ENCODE data around the gene RNF145.
"Not testable (repeated sequence)": the region's sequence is repeated elsewhere in the genome, so short reads cannot be mapped to it uniquely, and the experiment has no call there.

RNF145 gene

GRCh38 chr5:159157552-159157951 lies 51.8 kb downstream of the RNF145 start:
- DNase-seq (ENCODE audit: low spot score) = no peak

GRCh38 chr5:159156426-159157238 lies 52.7 kb downstream of the RNF145 start:
- peak; percentile 70 for DNase-seq (ENCODE audit: low spot score)

- DNase-seq (ENCODE audit: low spot score) = peak; percentile 47
These were observed 53.4 kb downstream of the RNF145 start for GRCh38 chr5:159155960-159156359.

GRCh38 chr5:159152876-159153275 lies 56.5 kb downstream of the RNF145 start:
- no peak for DNase-seq (ENCODE audit: low spot score)

GRCh38 chr5:159149085-159149484 lies 60.3 kb downstream of the RNF145 start:
- no peak for DNase-seq (ENCODE audit: low spot score)

GRCh38 chr5:159147976-159148375 lies 61.4 kb downstream of the RNF145 start:
- DNase-seq (ENCODE audit: low spot score) = no peak

GRCh38 chr5:159146839-159147238 lies 62.5 kb downstream of the RNF145 start:
- DNase-seq (ENCODE audit: low spot score) = no peak

- not testable (repeated sequence) for DNase-seq (ENCODE audit: low spot score)
These were observed 64.2 kb downstream of the RNF145 start for GRCh38 chr5:159145160-159145559.

- no peak for DNase-seq (ENCODE audit: low spot score)
These were observed 69.6 kb downstream of the RNF145 start for GRCh38 chr5:159139802-159140201.

GRCh38 chr5:159135896-159136531 lies 73.3 kb downstream of the RNF145 start:
- no peak for DNase-seq (ENCODE audit: low spot score)

GRCh38 chr5:159133041-159133741 lies 76.2 kb downstream of the RNF145 start:
- DNase-seq (ENCODE audit: low spot score) = peak; percentile 40

- no peak for DNase-seq (ENCODE audit: low spot score)
These were observed 76.8 kb downstream of the RNF145 start for GRCh38 chr5:159132429-159133040.

GRCh38 chr5:159131951-159132350 lies 77.4 kb downstream of the RNF145 start:
- no peak for DNase-seq (ENCODE audit: low spot score)

- no peak for DNase-seq (ENCODE audit: low spot score)
These were observed 78.5 kb downstream of the RNF145 start for GRCh38 chr5:159130871-159131270.

GRCh38 chr5:159128070-159128541 lies 81.2 kb downstream of the RNF145 start:
- DNase-seq (ENCODE audit: low spot score) = no peak

GRCh38 chr5:159123700-159124099 lies 85.7 kb downstream of the RNF145 start:
- no peak for DNase-seq (ENCODE audit: low spot score)

- DNase-seq (ENCODE audit: low spot score) = no peak
These were observed 86.2 kb downstream of the RNF145 start for GRCh38 chr5:159123189-159123588.

GRCh38 chr5:159121061-159121460 lies 88.3 kb downstream of the RNF145 start:
- DNase-seq (ENCODE audit: low spot score) = no peak

GRCh38 chr5:159120446-159120845 lies 88.9 kb downstream of the RNF145 start:
- no peak for DNase-seq (ENCODE audit: low spot score)

- DNase-seq (ENCODE audit: low spot score) = not testable (repeated sequence)
These were observed 89.5 kb downstream of the RNF145 start for GRCh38 chr5:159119842-159120241.

- DNase-seq (ENCODE audit: low spot score) = not testable (repeated sequence)
These were observed 90.2 kb downstream of the RNF145 start for GRCh38 chr5:159118958-159119659.

GRCh38 chr5:159113405-159113804 lies 95.9 kb downstream of the RNF145 start:
- DNase-seq (ENCODE audit: low spot score) = no peak
